HG03196 (cell line): ENCODE measurements around the gene EVL.
"Not testable (repeated sequence)": the region's sequence is repeated elsewhere in the genome, so short reads cannot be mapped to it uniquely, and the experiment has no call there.

ENCODE experiments used
- ATAC-seq: cut with Tn5 transposase; IDR thresholded peaks from one replicate; pipeline ENCODE4 v1.9.1; 2021; ENCODE audit not compliant: unreplicated experiment

The EVL gene

GRCh38 chr14:100038065-100038464 lies 27.2 kb upstream of the EVL start:
- ATAC-seq: no peak

GRCh38 chr14:100039903-100040302 lies 25.3 kb upstream of the EVL start:
- no peak for ATAC-seq

- ATAC-seq: no peak
These were observed 24.0 kb upstream of the EVL start for GRCh38 chr14:100041271-100041670.

GRCh38 chr14:100042286-100042685 lies 22.9 kb upstream of the EVL start:
- ATAC-seq: no peak

- ATAC-seq: no peak
These were observed 19.4 kb upstream of the EVL start for GRCh38 chr14:100045642-100046344.

GRCh38 chr14:100047600-100047999 lies 17.6 kb upstream of the EVL start:
- ATAC-seq: no peak

- ATAC-seq: no peak
These were observed 16.4 kb upstream of the EVL start for GRCh38 chr14:100048786-100049185.

- ATAC-seq: no peak
These were observed 16.0 kb upstream of the EVL start for GRCh38 chr14:100049220-100049619.

GRCh38 chr14:100051103-100051502 lies 14.1 kb upstream of the EVL start:
- no peak for ATAC-seq

GRCh38 chr14:100051543-100051942 lies 13.7 kb upstream of the EVL start:
- no peak for ATAC-seq

- ATAC-seq: no peak
These were observed 12.4 kb upstream of the EVL start for GRCh38 chr14:100052819-100053218.

- no peak for ATAC-seq
These were observed 10.7 kb upstream of the EVL start for GRCh38 chr14:100054316-100055075.

GRCh38 chr14:100056431-100056830 lies 8.8 kb upstream of the EVL start:
- ATAC-seq: no peak

- peak; percentile 44 for ATAC-seq
These were observed 8.0 kb upstream of the EVL start for GRCh38 chr14:100056964-100057795.

- peak; percentile 69 for ATAC-seq
These were observed 6.3 kb upstream of the EVL start for GRCh38 chr14:100058777-100059437.

- ATAC-seq: no peak
These were observed 5.8 kb upstream of the EVL start for GRCh38 chr14:100059438-100059781.

GRCh38 chr14:100060760-100061159 lies 4.5 kb upstream of the EVL start:
- no peak for ATAC-seq

- no peak for ATAC-seq
These were observed 2.6 kb upstream of the EVL start for GRCh38 chr14:100062590-100062989.

- ATAC-seq: no peak
These were observed 1.8 kb upstream of the EVL start for GRCh38 chr14:100063314-100063941.

- ATAC-seq: not testable (repeated sequence)
These were observed 708 bp upstream of the EVL start for GRCh38 chr14:100064335-100065092.
